Neural progenitor cell (in vitro differentiated cells): ENCODE results near the gene GALNT17. TPM values are rescaled to one million over a fixed set of nuclear protein-coding genes. Genes with fewer than 3 reads are reported as not detected.

ENCODE experiments used
- DNase-seq: peaks from one replicate; pipeline ENCODE4 v3.0.0-alpha.2; 2016; ENCODE audit warnings: low spot score
- H2AFZ ChIP-seq: fragments of 200-600 bp; sonication (generic); replicated peaks from 2 replicates; pipeline ENCODE4 v1.6.1; 2016; ENCODE audit warnings: antibody characterized with exemption
- H3F3A ChIP-seq: fragments of 200-600 bp; sonication (generic); 2 replicates; pipeline ENCODE4 v1.6.1; 2016; ENCODE audit warnings: antibody characterized with exemption, low read depth
- H3K27ac ChIP-seq: fragments of 200-600 bp; sonication (generic); 2 replicates; pipeline ENCODE4 v1.5.1; 2016; ENCODE audit warnings: mild to moderate bottlenecking
- H3K27me3 ChIP-seq: fragments of 200-600 bp; sonication (generic); 2 replicates; pipeline ENCODE4 v1.6.1; 2016; ENCODE audit warnings: mild to moderate bottlenecking, moderate library complexity
- H3K36me3 ChIP-seq: fragments of 200-600 bp; sonication (generic); 2 replicates; pipeline ENCODE4 v1.5.1; 2016
- H3K4me1 ChIP-seq: fragments of 200-600 bp; sonication (generic); 2 replicates; pipeline ENCODE4 v1.6.1; 2016; ENCODE audit warnings: mixed run types
- H3K4me2 ChIP-seq: fragments of 200-600 bp; sonication (generic); 2 replicates; pipeline ENCODE4 v1.6.1; 2016
- H3K4me3 ChIP-seq: fragments of 200-600 bp; sonication (generic); 2 replicates; pipeline ENCODE4 v1.5.1; 2016
- H3K79me2 ChIP-seq: fragments of 200-600 bp; sonication (generic); 2 replicates; pipeline ENCODE4 v1.6.1; 2016; ENCODE audit warnings: low read depth
- H3K9ac ChIP-seq: fragments of 200-600 bp; sonication (generic); 2 replicates; pipeline ENCODE4 v1.6.1; 2016
- H3K9me3 ChIP-seq: fragments of 200-600 bp; sonication (generic); 2 replicates; pipeline ENCODE4 v1.5.1; 2016; ENCODE audit warnings: low read depth
- H4K20me1 ChIP-seq: fragments of 200-600 bp; sonication (generic); 2 replicates; pipeline ENCODE4 v1.6.1; 2016; ENCODE audit warnings: low read depth
- H3K27ac Mint-ChIP-seq: 3 replicates; pipeline ENCODE4 v1.8.0; 2021; ENCODE audit warnings: mixed read lengths
- H3K27me3 Mint-ChIP-seq: 2 replicates; pipeline ENCODE4 v1.8.0; 2022; ENCODE audit warnings: low read depth, mild to moderate bottlenecking, inconsistent platforms, moderate library complexity, mixed read lengths; ENCODE audit not compliant: insufficient read depth
- H3K36me3 Mint-ChIP-seq: 3 replicates; pipeline ENCODE4 v1.8.0; 2021; ENCODE audit warnings: mixed read lengths
- H3K4me1 Mint-ChIP-seq: 3 replicates; pipeline ENCODE4 v1.8.0; 2021; ENCODE audit warnings: mixed read lengths
- H3K4me3 Mint-ChIP-seq: 3 replicates; pipeline ENCODE4 v1.8.0; 2021; ENCODE audit warnings: mild to moderate bottlenecking, moderate library complexity, mixed read lengths
- H3K9me3 Mint-ChIP-seq: 3 replicates; pipeline ENCODE4 v1.8.0; 2020; ENCODE audit warnings: mixed read lengths
- CTCF ChIP-seq: fragments of 200-600 bp; sonication (generic); IDR thresholded peaks from 2 replicates; pipeline ENCODE4 v1.5.1; 2017; ENCODE audit warnings: antibody characterized with exemption, mild to moderate bottlenecking
- EZH2 ChIP-seq: fragments of 200-600 bp; sonication (generic); IDR thresholded peaks from 2 replicates; pipeline ENCODE4 v1.6.1; 2017; ENCODE audit warnings: antibody characterized with exemption, mild to moderate bottlenecking, moderate library complexity
- EZH2phosphoT487 ChIP-seq: fragments of 200-600 bp; sonication (generic); IDR thresholded peaks from 2 replicates; pipeline ENCODE4 v1.6.1; 2017; ENCODE audit warnings: antibody characterized with exemption
- total RNA-seq: library from RNA; depleted of rRNA; stranded (reverse); fragments of >200 nt; gene quantifications from 2 replicates; pipeline ENCODE4 v1.2.3, GENCODE V29; 2015; ENCODE audit warnings: low replicate concordance

The GALNT17 gene
- total RNA-seq, 1 donor from 2014 or later = 17.1 TPM

- Mint-ChIP-seq H3K27me3 (peaks cover 13% of the 10 kb centered on the region), H3K9me3 (peaks cover 20% of the 10 kb centered on the region), H3K27ac (no peak overlapping the region), H3K4me3 (no peak overlapping the region), H3K36me3 (peaks cover 3% of the 10 kb centered on the region), H3K4me1 (peaks cover 9% of the 10 kb centered on the region)
- H3K36me3 ChIP-seq = no peaks in the 10 kb centered on the region
- H4K20me1 ChIP-seq = no peaks in the 10 kb centered on the region
- no peaks in the 10 kb centered on the region for H3K79me2 ChIP-seq
- H3K9ac ChIP-seq = no peak overlapping the region
- peak overlapping the region; percentile 66 for H2AFZ ChIP-seq
- no peak overlapping the region for H3K27ac ChIP-seq
- peak overlapping the region; percentile 75 for H3K4me2 ChIP-seq
- peak overlapping the region; percentile 34 for H3K4me3 ChIP-seq
- TF ChIP-seq CTCF = peak; percentile 87
- no peak for TF ChIP-seq EZH2phosphoT487
- peaks cover 23% of the 10 kb centered on the region for H3K27me3 ChIP-seq
- no peaks in the 10 kb centered on the region for H3K9me3 ChIP-seq
- H3K4me1 ChIP-seq = no peaks in the 10 kb centered on the region
- H3F3A ChIP-seq = no peaks in the 10 kb centered on the region
- DNase-seq = peak; percentile 88
Measured at GRCh38 chr7:71752171-71752935, 620.4 kb downstream of the GALNT17 start.

GRCh38 chr7:71753236-71753635 lies 621.3 kb downstream of the GALNT17 start:
- Histone ChIP-seq H3K27ac (no peak overlapping the region), H4K20me1 (no peaks in the 10 kb centered on the region), H3K9ac (no peak overlapping the region), H2AFZ (no peak overlapping the region), H3K79me2 (no peaks in the 10 kb centered on the region), H3K4me3 (no peak overlapping the region), H3K9me3 (no peaks in the 10 kb centered on the region), H3K4me1 (no peaks in the 10 kb centered on the region), H3K36me3 (no peaks in the 10 kb centered on the region), H3F3A (no peaks in the 10 kb centered on the region), H3K27me3 (peaks cover 23% of the 10 kb centered on the region), H3K4me2 (no peak overlapping the region)
- Mint-ChIP-seq H3K9me3 (peaks cover 18% of the 10 kb centered on the region), H3K27ac (no peak overlapping the region), H3K36me3 (peaks cover 3% of the 10 kb centered on the region), H3K27me3 (peaks cover 13% of the 10 kb centered on the region), H3K4me3 (no peak overlapping the region), H3K4me1 (peaks cover 9% of the 10 kb centered on the region)
- TF ChIP-seq CTCF (no peak), EZH2 (no peak), EZH2phosphoT487 (no peak)
- no peak for DNase-seq

- Mint-ChIP-seq H3K27me3 (peaks cover 13% of the 10 kb centered on the region), H3K4me1 (peaks cover 9% of the 10 kb centered on the region), H3K27ac (no peak overlapping the region), H3K9me3 (peaks cover 16% of the 10 kb centered on the region), H3K4me3 (no peak overlapping the region), H3K36me3 (peaks cover 3% of the 10 kb centered on the region)
- H3K9ac ChIP-seq = no peak overlapping the region
- peaks cover 23% of the 10 kb centered on the region for H3K27me3 ChIP-seq
- TF ChIP-seq EZH2 (no peak), EZH2phosphoT487 (no peak), CTCF (no peak)
- H3K9me3 ChIP-seq = no peaks in the 10 kb centered on the region
- H3K79me2 ChIP-seq = no peaks in the 10 kb centered on the region
- no peaks in the 10 kb centered on the region for H3K4me1 ChIP-seq
- H4K20me1 ChIP-seq = no peaks in the 10 kb centered on the region
- H3K27ac ChIP-seq = no peak overlapping the region
- DNase-seq = no peak
- H3K36me3 ChIP-seq = no peaks in the 10 kb centered on the region
- peak overlapping the region; percentile 34 for H2AFZ ChIP-seq
- H3F3A ChIP-seq = no peaks in the 10 kb centered on the region
- H3K4me3 ChIP-seq = no peak overlapping the region
- no peak overlapping the region for H3K4me2 ChIP-seq
Measured at GRCh38 chr7:71753956-71754664, 622.2 kb downstream of the GALNT17 start.
